ENCODE data around the gene LRRC8C. TPM values are rescaled to one million over a fixed set of nuclear protein-coding genes. Genes with fewer than 3 reads are reported as not detected.

The LRRC8C gene
- total and polyA plus RNA-seq, 11 donors = 3.2 to 16.3 (median 9.2) TPM

GRCh38 chr1:89758156-89758555, 125.2 kb downstream of the LRRC8C start:
- Histone ChIP-seq H3K4me1 (peaks cover 0 to 94% (median 40%) of the 10 kb centered on the region in 12 donors), H3K27me3 (no peaks in the 10 kb centered on the region), H3K4me3 (peak overlapping the region in 6 of 12 donors; percentile 4 to 35 (median 14)), H3K27ac (peak overlapping the region in 11 of 12 donors; percentile 5 to 85 (median 61)), H3K36me3 (no peaks in the 10 kb centered on the region), H3K9me3 (no peaks in the 10 kb centered on the region)
- ATAC-seq (no peak), DNase-seq (no peak)
- intact Hi-C loops (cut with DNase I) = loop anchor here in 2 of 10 donors (5.0 kb wide), 1 partner anchor 36 kb away; no protein-coding TSS in a partner anchor
- no peak for TF ChIP-seq CTCF (IDR thresholded peaks at IDR 0.05)
- no peak for TF ChIP-seq POLR2A (IDR thresholded peaks at IDR 0.05)
- 44 to 53% (median 45%) methylated on average over 2 of the region's 2 CpGs for WGBS, 4 donors

GRCh38 chr1:89759036-89759435, 126.1 kb downstream of the LRRC8C start:
- no peaks in the 10 kb centered on the region for H3K36me3 ChIP-seq
- WGBS, 4 donors = 56 to 68% (median 58%) methylated on average over 2 of the region's 2 CpGs
- H3K27ac ChIP-seq = peak overlapping the region in 8 of 12 donors; percentile 20 to 85 (median 66)
- H3K27me3 ChIP-seq = no peaks in the 10 kb centered on the region
- TF ChIP-seq CTCF (IDR thresholded peaks at IDR 0.05) = no peak
- intact Hi-C loops (cut with DNase I) = loop anchor here in 2 of 10 donors (5.0 kb wide), 1 partner anchor 37 kb away; no protein-coding TSS in a partner anchor
- ATAC-seq (no peak), DNase-seq (no peak)
- H3K4me1 ChIP-seq = peaks cover 0 to 93% (median 44%) of the 10 kb centered on the region in 12 donors
- no peaks in the 10 kb centered on the region for H3K9me3 ChIP-seq
- no peak overlapping the region for H3K4me3 ChIP-seq

GRCh38 chr1:89760496-89760895, 127.6 kb downstream of the LRRC8C start:
- DNase-seq (no peak), ATAC-seq (peak in 1 of 4 donors; percentile 27)
- TF ChIP-seq POLR2A (IDR thresholded peaks at IDR 0.05) = no peak
- TF ChIP-seq CTCF (IDR thresholded peaks at IDR 0.05) = no peak
- WGBS, 4 donors = 57 to 75% (median 64%) methylated on average over 3 of the region's 3 CpGs
- Histone ChIP-seq H3K4me1 (peaks cover 0 to 80% (median 44%) of the 10 kb centered on the region in 12 donors), H3K4me3 (no peak overlapping the region), H3K27ac (peak overlapping the region in 8 of 12 donors; percentile 6 to 85 (median 45)), H3K36me3 (no peaks in the 10 kb centered on the region), H3K27me3 (no peaks in the 10 kb centered on the region), H3K9me3 (no peaks in the 10 kb centered on the region)
- intact Hi-C loops (cut with DNase I) = loop anchor here in 9 of 10 donors (5.0 to 10.0 kb wide), 8 partner anchors 33 to 278 kb away; partner anchors contain the start of gene LRRC8B (in 1 of the 9)

- 74 to 85% (median 82%) methylated on average over 1 of the region's 1 CpG for WGBS, 4 donors
- intact Hi-C loops (cut with DNase I) = loop anchor here in 9 of 10 donors (5.0 to 10.0 kb wide), 8 partner anchors 34 to 279 kb away; partner anchors contain the start of gene LRRC8B (in 1 of the 9)
- no peak for TF ChIP-seq CTCF (IDR thresholded peaks at IDR 0.05)
- TF ChIP-seq POLR2A (IDR thresholded peaks at IDR 0.05) = no peak
- Histone ChIP-seq H3K4me1 (peaks cover 0 to 72% (median 44%) of the 10 kb centered on the region in 12 donors), H3K27ac (peak overlapping the region in 6 of 12 donors; percentile 6 to 85 (median 70)), H3K27me3 (no peaks in the 10 kb centered on the region), H3K36me3 (no peaks in the 10 kb centered on the region), H3K9me3 (no peaks in the 10 kb centered on the region), H3K4me3 (no peak overlapping the region)
- no peak for ATAC-seq
- no peak for DNase-seq
These were observed 128.4 kb downstream of the LRRC8C start for GRCh38 chr1:89761338-89761737.

All from heart left ventricle (tissue), 16 donors.